Hematopoietic multipotent progenitor cell treated with erythropoietin and hydrocortisone succinate and interleukin-3 and kit ligand, for 17 days (in vitro differentiated cells): ENCODE results near the gene RALGDS.

Experiments used
- DNase-seq: peaks from one replicate; pipeline ENCODE4 v3.0.0-alpha.2; 2015; ENCODE audit warnings: low spot score

The RALGDS gene

DNA sequence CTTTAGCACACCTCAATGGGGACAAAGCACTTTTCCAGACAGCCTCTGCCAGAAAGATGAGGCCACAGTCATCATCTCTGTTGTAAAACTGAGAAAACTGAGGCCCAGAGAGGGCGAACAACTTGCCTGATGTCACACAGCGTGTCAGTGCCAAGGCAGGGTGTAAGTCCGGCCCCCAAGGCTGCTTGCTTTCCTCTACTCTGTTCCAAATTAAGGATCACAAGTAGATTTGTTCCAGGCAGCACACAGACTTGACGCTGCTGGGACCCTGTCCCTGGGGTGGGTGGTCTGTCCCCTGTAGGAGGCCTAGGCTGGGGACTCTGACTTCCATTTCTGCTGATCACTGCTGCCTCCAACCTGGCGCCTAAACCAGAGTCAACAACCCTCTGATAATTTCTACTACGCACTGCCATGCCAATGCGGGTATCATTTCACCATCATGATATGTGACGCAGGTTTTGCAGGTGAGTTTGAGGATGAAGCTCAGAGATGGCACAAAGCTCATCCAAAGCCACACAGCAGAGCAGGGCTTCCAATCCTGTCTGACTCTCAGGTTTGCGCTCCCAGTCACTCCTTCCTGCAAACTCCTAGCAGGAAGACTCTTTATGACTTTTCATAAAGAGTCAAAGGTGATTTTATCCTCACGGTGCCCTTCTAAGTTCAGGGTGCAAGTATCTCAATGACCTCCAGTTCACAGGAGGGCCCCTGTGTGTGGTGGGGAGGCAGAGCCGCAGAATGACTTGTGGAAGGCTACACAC is 13.5 kb upstream of the RALGDS start:
- no peak for DNase-seq

DNA sequence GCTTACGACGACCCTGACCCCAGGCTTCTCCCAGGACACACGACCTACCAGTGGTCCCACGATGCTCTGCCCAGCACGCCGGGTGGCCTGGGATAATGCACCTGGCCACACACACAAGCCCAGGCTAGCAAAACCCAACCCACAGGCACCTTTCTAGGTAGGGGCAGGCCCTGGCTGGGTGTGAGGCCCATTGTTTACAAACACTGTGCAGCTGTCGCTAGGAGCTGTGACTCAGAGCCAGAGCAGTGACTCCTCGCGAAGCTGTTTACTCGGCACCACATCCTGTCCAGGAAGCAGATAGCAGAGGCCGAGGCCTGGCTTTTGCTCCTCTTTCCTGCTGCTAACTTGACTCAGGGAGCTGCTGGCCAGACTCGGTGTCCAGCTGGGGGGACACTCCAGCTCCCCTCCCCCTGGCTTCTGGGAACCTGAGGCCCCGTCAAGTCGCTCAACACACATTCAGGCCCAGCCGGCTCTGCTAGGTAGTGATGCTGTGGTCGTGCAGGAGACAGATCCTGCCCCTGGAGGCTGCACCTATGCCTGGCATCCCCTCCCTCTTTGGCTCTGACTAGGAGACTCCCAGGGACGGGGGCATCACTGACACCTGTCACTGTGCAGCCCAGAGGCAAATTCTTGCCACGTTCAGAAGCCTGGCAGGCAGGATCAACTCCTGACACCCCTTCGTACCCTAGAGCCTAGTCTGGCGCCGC is 12.8 kb upstream of the RALGDS start:
- DNase-seq = peak; percentile 80

DNA sequence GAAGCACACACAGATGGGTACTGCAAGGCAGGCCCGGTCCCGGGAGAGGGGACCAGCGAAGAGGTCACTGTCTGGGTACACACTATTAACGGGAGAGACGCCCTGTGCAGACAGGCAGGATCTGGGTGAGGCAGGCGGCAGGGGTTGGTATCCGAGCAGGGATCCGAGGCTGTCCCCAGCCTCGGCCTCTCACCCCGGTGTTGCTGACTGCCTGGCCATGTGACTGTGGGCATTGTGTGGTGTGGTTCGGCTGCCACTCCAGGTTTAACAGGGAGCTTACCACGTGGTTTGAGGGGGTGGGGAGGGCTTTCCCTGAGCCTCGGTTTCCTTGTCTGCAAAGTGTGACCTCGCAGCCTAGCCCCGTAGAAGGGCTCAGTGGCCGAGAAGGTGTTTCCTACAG is 11.1 kb upstream of the RALGDS start:
- no peak for DNase-seq

DNA sequence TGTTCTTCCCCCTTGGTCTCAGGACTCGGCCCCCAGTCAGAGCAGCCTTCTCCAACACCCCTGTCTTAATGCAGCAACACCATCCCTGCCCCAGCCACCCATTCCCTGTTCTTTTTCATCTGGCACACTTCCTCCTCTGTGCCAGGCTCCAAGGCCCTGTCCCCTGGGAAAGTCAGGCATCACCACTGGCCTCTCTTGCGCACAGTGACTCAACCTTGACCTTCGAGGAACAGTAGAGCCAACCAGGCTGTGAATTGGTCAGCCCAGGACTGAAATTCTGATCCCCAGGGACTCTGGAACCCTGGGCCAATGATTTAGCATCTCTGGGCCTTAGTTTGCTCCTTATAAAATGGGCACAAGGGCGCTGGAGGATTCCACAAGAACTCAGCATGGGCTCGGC is 10.5 kb upstream of the RALGDS start:
- DNase-seq = no peak

GRCh38 chr9:133130685-133131244 is 9.7 kb upstream of the RALGDS start:
- no peak for DNase-seq

GRCh38 chr9:133129001-133129795 is 8.2 kb upstream of the RALGDS start:
- no peak for DNase-seq

DNA sequence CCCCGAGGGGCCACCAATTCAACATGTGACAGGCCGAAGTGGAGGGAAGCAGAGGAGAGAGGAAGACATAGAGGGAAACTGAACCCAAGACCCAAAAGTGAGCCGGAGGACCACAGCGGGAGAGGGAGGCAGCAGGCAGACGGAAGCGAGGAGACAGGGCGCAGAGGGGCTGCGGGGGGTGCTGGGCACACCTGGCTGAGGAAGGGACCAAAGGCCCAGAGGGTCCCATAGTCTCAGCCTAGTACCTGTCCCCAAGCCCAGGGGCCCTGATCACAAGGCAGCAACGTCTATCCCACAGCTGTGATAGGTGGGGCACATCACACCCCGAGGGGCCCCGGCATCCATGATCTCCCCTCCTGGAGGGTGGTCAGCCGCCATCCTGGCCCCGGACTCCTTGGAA is 7.1 kb upstream of the RALGDS start:
- no peak for DNase-seq

GRCh38 chr9:133127340-133127981 is 6.4 kb upstream of the RALGDS start:
- DNase-seq = no peak

- DNase-seq = no peak
Measured at GRCh38 chr9:133126697-133127339, 5.8 kb upstream of the RALGDS start.

- no peak for DNase-seq
Measured at GRCh38 chr9:133125941-133126696, 5.1 kb upstream of the RALGDS start.

- no peak for DNase-seq
Measured at GRCh38 chr9:133124907-133125275, 3.9 kb upstream of the RALGDS start.

GRCh38 chr9:133124123-133124906 is 3.3 kb upstream of the RALGDS start:
- DNase-seq = no peak

- DNase-seq = peak; percentile 39
Measured at GRCh38 chr9:133122935-133123611, 2.0 kb upstream of the RALGDS start.

DNA sequence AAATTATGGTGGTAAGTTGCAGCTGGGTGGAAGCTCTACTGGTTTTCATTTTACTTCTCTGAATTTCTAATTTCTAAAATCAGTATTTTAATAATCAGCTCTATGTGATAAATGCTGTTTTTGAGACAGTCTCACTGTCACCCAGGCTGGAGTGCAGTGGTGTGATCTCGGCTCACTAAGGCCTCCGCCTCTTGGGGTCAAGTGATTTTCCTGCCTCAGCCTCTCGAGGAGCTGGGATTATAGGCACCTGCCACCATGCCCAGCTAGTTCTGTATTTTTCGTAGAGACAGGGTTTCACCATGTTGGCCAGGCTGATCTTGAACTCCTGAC is 1.5 kb upstream of the RALGDS start:
- DNase-seq = no peak

- no peak for DNase-seq
Measured at GRCh38 chr9:133121915-133122550, 993 bp upstream of the RALGDS start.

DNA sequence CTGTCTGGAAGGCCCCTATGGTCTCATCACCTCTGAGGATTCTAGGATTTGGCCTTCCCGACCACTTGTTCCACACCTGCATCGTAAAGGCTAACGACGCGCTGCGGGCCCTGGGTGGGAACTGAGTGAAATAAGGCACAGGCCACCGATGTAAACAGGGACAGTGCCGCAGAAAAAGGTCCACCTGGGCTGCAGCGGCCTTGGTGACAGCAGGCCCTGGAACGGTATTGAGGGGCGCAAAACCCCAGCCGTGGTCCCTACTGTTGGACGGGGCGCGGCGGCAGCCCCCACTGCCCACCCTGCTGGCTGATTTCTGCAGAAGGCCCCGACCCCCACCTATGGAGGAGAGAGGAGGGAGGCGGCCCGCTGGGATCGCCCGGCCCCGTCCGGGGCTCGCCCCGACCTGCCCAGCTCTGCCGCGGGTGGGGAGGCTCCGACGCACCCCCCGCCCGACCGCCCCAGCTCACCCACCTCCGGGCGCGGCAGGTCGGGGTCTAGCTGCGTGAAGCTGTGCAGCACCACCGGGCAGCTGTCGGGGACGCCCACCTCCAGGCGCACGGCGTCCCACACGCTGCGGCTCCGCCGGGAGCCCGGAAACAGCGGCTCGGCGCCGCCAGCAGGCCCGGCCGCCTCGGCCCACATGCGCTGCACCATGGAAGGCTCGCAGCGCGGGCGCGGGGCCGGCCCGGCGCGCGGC is 391 bp downstream of the RALGDS start:
- DNase-seq = no peak

GRCh38 chr9:133119846-133120500 is 1.1 kb downstream of the RALGDS start:
- no peak for DNase-seq
